Liver (tissue), 3 donors: ENCODE results near the gene METTL6.

ENCODE experiments used
- CTCF ChIP-seq: fragments of 150-350 bp; IDR thresholded peaks from 2 replicates; pipeline ENCODE4 v1.5.1; 2017; ENCODE audit warnings: improper control_type of control experiment, low read depth, low read length; ENCODE audit not compliant: missing input control
- GABPA ChIP-seq, 2 donors: IDR thresholded peaks in 1 of 2; conservative IDR thresholded peaks in 1 of 2; 2 replicates each; pipeline ENCODE4 v1.6.1; 2016; ENCODE audit warnings: antibody characterized with exemption in 2 of 2, mild to moderate bottlenecking in 1 of 2, moderate library complexity in 1 of 2
- JUND ChIP-seq, 2 donors: IDR thresholded peaks; 2 replicates each; pipeline ENCODE4 v1.6.1; 2016; ENCODE audit warnings: antibody characterized with exemption in 2 of 2
- RAD21 ChIP-seq, 2 donors: IDR thresholded peaks; 2 replicates each; pipeline ENCODE4 v1.6.1; 2016; ENCODE audit warnings: antibody characterized with exemption in 2 of 2, mild to moderate bottlenecking in 2 of 2
- REST ChIP-seq: IDR thresholded peaks from 2 replicates; pipeline ENCODE4 v1.6.1; 2016; ENCODE audit warnings: antibody characterized with exemption, mild to moderate bottlenecking
- SP1 ChIP-seq: IDR thresholded peaks from 2 replicates; pipeline ENCODE4 v1.6.1; 2018; ENCODE audit warnings: antibody characterized with exemption, mild to moderate bottlenecking
- YY1 ChIP-seq: IDR thresholded peaks from 2 replicates; pipeline ENCODE4 v1.6.1; 2016; ENCODE audit warnings: antibody characterized with exemption, mild to moderate bottlenecking
- ZBTB33 ChIP-seq: IDR thresholded peaks from 2 replicates; pipeline ENCODE4 v1.6.1; 2016; ENCODE audit warnings: antibody characterized with exemption
- TF ChIP-seq, protein P1 (sequence below): IDR thresholded peaks from 2 replicates; pipeline ENCODE4 v1.6.1; 2016; ENCODE audit warnings: antibody characterized with exemption
- donor health status: healthy.
- donor health status: healthy.

DNA sequence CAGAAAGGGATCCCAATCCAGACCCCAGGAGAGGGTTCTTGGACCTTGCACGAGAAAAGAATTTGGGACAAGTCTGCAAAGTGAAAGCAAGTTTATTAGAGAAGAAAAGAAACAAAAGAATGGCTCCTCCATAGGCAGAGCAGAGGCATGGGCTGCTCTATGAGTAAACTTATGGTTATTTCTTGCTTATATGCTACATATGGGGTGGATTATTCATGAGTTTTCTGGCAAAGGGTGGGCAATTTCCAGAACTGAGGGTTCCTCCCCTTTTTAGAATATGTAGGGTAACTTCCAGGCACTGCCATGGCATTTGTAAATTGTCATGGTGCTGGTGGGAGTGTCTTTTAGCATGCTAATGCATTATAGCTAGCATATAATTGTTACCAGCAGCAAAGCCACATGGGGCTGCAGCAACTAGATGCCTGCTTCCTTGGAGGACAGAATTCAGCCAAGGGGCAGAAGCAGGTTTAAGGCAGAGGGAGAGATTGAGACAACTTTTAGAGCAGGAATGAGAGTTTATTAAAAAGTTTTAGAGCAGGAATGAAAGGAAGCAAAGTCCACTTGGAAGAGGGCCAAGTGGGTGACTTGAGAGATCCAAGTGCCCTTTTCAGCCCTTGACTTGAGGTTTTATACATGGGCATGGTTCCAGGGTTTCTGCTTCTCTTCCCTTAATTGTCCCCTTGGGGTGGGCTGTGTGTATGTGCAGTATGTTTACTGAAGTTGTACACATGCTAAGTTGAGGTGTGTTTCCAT, 41.3 kb downstream of the METTL6 start:
- TF ChIP-seq CTCF: no peak
- TF ChIP-seq JUND (IDR thresholded peaks at IDR 0.05): no peak
- no peak for TF ChIP-seq RAD21 (IDR thresholded peaks at IDR 0.05)
- TF ChIP-seq GABPA (IDR thresholded peaks at IDR 0.05 in 1 of 2, conservative IDR thresholded peaks at IDR 0.05 in 1 of 2): no peak
- TF ChIP-seq SP1: no peak
- TF ChIP-seq ZBTB33: no peak
- TF ChIP-seq REST: no peak
- TF ChIP-seq, protein P1, sequence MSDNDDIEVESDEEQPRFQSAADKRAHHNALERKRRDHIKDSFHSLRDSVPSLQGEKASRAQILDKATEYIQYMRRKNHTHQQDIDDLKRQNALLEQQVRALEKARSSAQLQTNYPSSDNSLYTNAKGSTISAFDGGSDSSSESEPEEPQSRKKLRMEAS: no peak
- no peak for TF ChIP-seq YY1
